Small intestine (tissue), 7 donors: Measurements from ENCODE around the gene FGF12. TPM values are rescaled to one million over a fixed set of nuclear protein-coding genes. Genes with fewer than 3 reads are reported as not detected.

ENCODE experiments used
- DNase-seq, 2 donors: peaks; one replicate each; pipeline versions ENCODE4 v3.0.0 to v3.0.0-alpha.2; 2013
- FAIRE-seq: peaks from 2 replicates; lab custom pipeline; 2012; peaks lifted over from hg19 to GRCh38; lab: Jason Lieb, UNC
- H3K27ac ChIP-seq, 3 donors: one replicate each; pipeline ENCODE4 v1.5.1; 2013; ENCODE audit warnings: low read length in 2 of 3, mild to moderate bottlenecking in 2 of 3, control low read depth in 1 of 3, inconsistent platforms in 1 of 3, low read depth in 1 of 3, moderate library complexity in 1 of 3
- H3K27me3 ChIP-seq, 3 donors: one replicate each; pipeline ENCODE4 v1.6.1; 2013; ENCODE audit warnings: low read length in 3 of 3, inconsistent platforms in 1 of 3; ENCODE audit not compliant: control insufficient read depth in 3 of 3, insufficient read depth in 3 of 3
- H3K36me3 ChIP-seq, 3 donors: one replicate each; pipeline ENCODE4 v1.6.1; 2013; ENCODE audit warnings: low read length in 3 of 3, inconsistent platforms in 1 of 3, low read depth in 1 of 3, mild to moderate bottlenecking in 1 of 3, moderate library complexity in 1 of 3; ENCODE audit not compliant: control insufficient read depth in 3 of 3, insufficient read depth in 2 of 3
- H3K4me1 ChIP-seq, 3 donors: one replicate each; pipeline ENCODE4 v1.6.1; 2013; ENCODE audit warnings: low read length in 2 of 3, inconsistent platforms in 1 of 3, low read depth in 1 of 3, mild to moderate bottlenecking in 1 of 3, moderate library complexity in 1 of 3; ENCODE audit not compliant: control insufficient read depth in 3 of 3, insufficient read depth in 2 of 3
- H3K4me3 ChIP-seq, 3 donors: one replicate each; pipeline ENCODE4 v1.5.1; 2013; ENCODE audit warnings: low read length in 3 of 3, control low read depth in 1 of 3, inconsistent platforms in 1 of 3, low read depth in 1 of 3, mild to moderate bottlenecking in 1 of 3, moderate library complexity in 1 of 3
- H3K9me3 ChIP-seq, 2 donors: one replicate each; pipeline ENCODE4 v1.6.1; 2013; ENCODE audit warnings: low read depth in 1 of 2, low read length in 1 of 2; ENCODE audit not compliant: control insufficient read depth in 2 of 2, insufficient read depth in 1 of 2
- WGBS, 3 donors: extraction: QIAGEN DNeasy Blood & Tissue Kit; methylation state at CpG; one replicate each; pipeline ENCODE4 v1.1.7; 2013; 5-methylcytosine and 5-hydroxymethylcytosine counted together
- polyA plus RNA-seq, 4 donors: library from polyadenylated mRNA; stranded (reverse) in 3 of 4; unstranded in 1 of 4; fragments of 200-250 nt in 3 of 4; fragments of 120-200 nt in 1 of 4; gene quantifications; one replicate each; pipeline versions ENCODE4 v1.2.1 to v1.2.3, GENCODE V29; 2013
- donor health status: healthy with polysubstance abuse.
- donor health status: control.
- donor health status: control.
- donor health status: Bipolar disorder and iron deficiency.
- donor health status: healthy.

Gene FGF12
- polyA plus RNA-seq, 4 donors, result 0.39 to 1.1 (median 0.43) TPM; not detected in 1

DNA sequence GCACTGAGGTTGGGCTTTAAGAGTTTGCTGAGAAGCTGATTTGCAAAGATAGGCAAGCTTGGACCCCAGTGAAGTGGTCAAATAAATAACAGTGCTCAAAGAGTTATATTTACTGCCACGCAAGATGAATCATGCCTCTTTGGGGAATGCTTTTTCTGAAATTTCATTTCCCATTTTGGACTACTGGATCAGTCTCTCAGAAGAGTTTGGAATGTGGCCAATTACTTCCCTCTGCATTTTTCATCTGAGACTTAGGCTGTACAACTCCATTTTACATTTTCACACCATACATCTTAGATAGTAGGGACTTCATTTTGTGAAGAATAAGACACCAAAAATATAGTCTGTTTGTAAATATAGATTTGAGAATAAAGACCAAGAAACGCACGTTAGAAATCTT, 419.7 kb downstream of the FGF12 start:
- H3K4me3 ChIP-seq, result no peak overlapping the region
- WGBS, 3 donors, result 69 to 94% (median 79%) methylated on average over 3 of the region's 3 CpGs
- H3K9me3 ChIP-seq, result no peaks in the 10 kb centered on the region
- DNase-seq, result no peak
- no peaks in the 10 kb centered on the region for H3K4me1 ChIP-seq
- H3K27me3 ChIP-seq, result no peaks in the 10 kb centered on the region
- no peak for FAIRE-seq
- no peak overlapping the region for H3K27ac ChIP-seq
- no peaks in the 10 kb centered on the region for H3K36me3 ChIP-seq

GRCh38 chr3:192303235-192303634, 424.1 kb downstream of the FGF12 start:
- DNase-seq, result no peak
- Histone ChIP-seq H3K4me3 (no peak overlapping the region), H3K36me3 (no peaks in the 10 kb centered on the region), H3K4me1 (no peaks in the 10 kb centered on the region), H3K27me3 (peaks cover 0 to 2% (median 0%) of the 10 kb centered on the region in 3 donors), H3K9me3 (no peaks in the 10 kb centered on the region), H3K27ac (no peak overlapping the region)
- WGBS, 3 donors, result 58 to 68% (median 67%) methylated on average over 3 of the region's 3 CpGs
- no peak for FAIRE-seq

DNA sequence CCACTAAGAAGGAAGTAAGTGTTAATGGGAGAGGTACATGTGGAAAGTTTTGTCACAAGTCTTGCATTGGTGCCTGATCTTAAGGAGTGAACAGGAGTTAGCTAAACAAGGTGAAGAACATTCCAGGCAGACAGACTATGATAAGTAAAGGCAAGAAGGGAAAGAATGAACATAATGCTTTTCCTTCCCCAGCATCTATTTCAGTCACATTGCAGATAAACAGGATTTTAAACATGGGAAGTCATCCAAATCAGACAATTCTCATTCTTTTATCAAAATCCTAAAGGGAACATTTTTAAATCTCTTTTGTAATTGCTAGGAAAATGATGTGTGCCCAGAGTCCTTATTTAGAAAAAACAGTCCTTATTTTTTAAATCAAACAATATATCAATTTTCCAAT, 424.6 kb downstream of the FGF12 start:
- H3K27ac ChIP-seq, result no peak overlapping the region
- H3K36me3 ChIP-seq, result no peaks in the 10 kb centered on the region
- no peak for FAIRE-seq
- DNase-seq, result no peak
- peaks cover 0 to 2% (median 0%) of the 10 kb centered on the region in 3 donors for H3K27me3 ChIP-seq
- H3K9me3 ChIP-seq, result no peaks in the 10 kb centered on the region
- H3K4me3 ChIP-seq, result no peak overlapping the region
- no peaks in the 10 kb centered on the region for H3K4me1 ChIP-seq

DNA sequence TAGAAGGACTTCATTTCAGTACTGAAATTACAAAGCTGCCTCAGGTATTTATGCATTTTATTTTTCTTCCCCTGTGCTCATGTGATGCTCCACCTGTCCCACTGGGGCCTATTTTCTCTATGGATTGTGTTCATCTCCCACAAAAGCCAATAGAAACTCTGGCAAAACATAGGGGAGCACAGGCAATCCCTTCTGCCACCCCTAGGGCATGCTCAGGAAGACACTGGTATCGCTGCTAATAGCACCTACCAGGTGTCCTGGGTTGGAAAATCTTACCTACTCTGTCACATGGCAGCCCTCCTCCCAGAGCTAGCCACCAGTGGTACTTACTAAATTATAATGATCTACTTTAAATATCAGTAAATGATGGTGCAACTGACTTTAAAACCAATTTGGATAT, 427.4 kb downstream of the FGF12 start:
- H3K9me3 ChIP-seq, result no peaks in the 10 kb centered on the region
- no peak for DNase-seq
- no peak overlapping the region for H3K27ac ChIP-seq
- WGBS, 3 donors, result 86 to 92% (median 88%) methylated on average over 1 of the region's 1 CpG
- H3K4me3 ChIP-seq, result no peak overlapping the region
- FAIRE-seq, result no peak
- no peaks in the 10 kb centered on the region for H3K4me1 ChIP-seq
- no peaks in the 10 kb centered on the region for H3K36me3 ChIP-seq
- peaks cover 0 to 2% (median 0%) of the 10 kb centered on the region in 3 donors for H3K27me3 ChIP-seq

DNA sequence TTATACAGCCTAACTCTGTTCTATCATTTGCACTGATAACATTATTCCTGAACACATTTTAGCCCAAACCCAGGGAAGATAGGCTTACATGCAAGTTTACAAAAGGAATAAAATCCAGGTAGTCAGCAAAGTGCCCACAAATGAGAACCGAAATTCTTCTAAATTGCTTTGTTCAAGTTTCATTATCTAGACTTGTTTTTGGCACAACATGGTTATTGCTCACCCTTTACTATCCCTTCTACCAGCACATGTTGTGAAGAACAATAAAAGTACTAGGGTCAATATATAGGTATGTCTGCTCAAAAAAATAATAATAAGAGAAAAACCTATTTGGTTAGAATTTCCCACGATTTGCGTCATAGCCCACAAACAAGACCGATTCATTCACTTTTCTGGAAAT, 430.5 kb downstream of the FGF12 start:
- Histone ChIP-seq H3K9me3 (no peaks in the 10 kb centered on the region), H3K4me3 (no peak overlapping the region), H3K36me3 (no peaks in the 10 kb centered on the region), H3K27ac (no peak overlapping the region), H3K27me3 (peaks cover 0 to 2% (median 0%) of the 10 kb centered on the region in 3 donors), H3K4me1 (no peaks in the 10 kb centered on the region)
- WGBS, 3 donors, result 90 to 93% (median 92%) methylated on average over 4 of the region's 4 CpGs
- no peak for FAIRE-seq
- no peak for DNase-seq

- Histone ChIP-seq H3K9me3 (no peaks in the 10 kb centered on the region), H3K4me1 (no peaks in the 10 kb centered on the region), H3K27ac (no peak overlapping the region), H3K27me3 (no peaks in the 10 kb centered on the region), H3K4me3 (no peak overlapping the region), H3K36me3 (no peaks in the 10 kb centered on the region)
- FAIRE-seq (no peak), DNase-seq (no peak)
- WGBS, 3 donors, result 71 to 89% (median 86%) methylated on average over 2 of the region's 2 CpGs
These were observed 442.8 kb downstream of the FGF12 start for GRCh38 chr3:192284443-192285072.

GRCh38 chr3:192281207-192281880, 446.0 kb downstream of the FGF12 start:
- no peaks in the 10 kb centered on the region for H3K36me3 ChIP-seq
- no peaks in the 10 kb centered on the region for H3K4me1 ChIP-seq
- no peaks in the 10 kb centered on the region for H3K27me3 ChIP-seq
- DNase-seq, result no peak
- no peaks in the 10 kb centered on the region for H3K9me3 ChIP-seq
- WGBS, 3 donors, result 36 to 55% (median 47%) methylated on average over 6 of the region's 6 CpGs
- no peak overlapping the region for H3K27ac ChIP-seq
- FAIRE-seq, result no peak
- H3K4me3 ChIP-seq, result no peak overlapping the region

DNA sequence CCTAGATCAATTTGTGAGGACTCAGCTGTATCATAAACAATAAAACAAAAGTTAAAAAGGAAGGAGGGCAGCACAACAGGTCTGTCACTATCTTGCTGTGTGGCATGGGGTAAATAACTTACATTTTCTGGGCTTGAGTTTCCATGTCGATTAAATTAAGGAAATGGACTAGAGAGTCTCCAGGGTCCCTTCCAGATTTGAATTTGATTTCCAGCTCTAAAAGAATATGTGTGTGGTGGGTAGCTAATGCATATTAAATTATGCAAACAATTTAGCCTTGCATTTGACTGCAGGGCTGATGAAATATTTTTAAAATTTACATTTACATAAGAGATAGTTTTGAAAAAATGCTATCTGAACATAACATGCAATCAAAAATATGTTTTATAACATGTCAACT, 447.7 kb downstream of the FGF12 start:
- Histone ChIP-seq H3K27me3 (no peaks in the 10 kb centered on the region), H3K9me3 (no peaks in the 10 kb centered on the region), H3K27ac (no peak overlapping the region), H3K4me1 (no peaks in the 10 kb centered on the region), H3K36me3 (no peaks in the 10 kb centered on the region), H3K4me3 (no peak overlapping the region)
- WGBS, 3 donors, result 83 to 87% (median 83%) methylated on average over 1 of the region's 1 CpG
- no peak for FAIRE-seq
- DNase-seq, result no peak
